WTC11 (cell line): ENCODE data around the gene OTUD7B. TPM values are rescaled to one million over a fixed set of nuclear protein-coding genes. Genes with fewer than 3 reads are reported as not detected.

ENCODE experiments used
- ATAC-seq: fragments of 200-7000 bp; cut with Tn5 transposase; 2 replicates; pipeline ENCODE4 v1.10.0; 2021; ENCODE audit warnings: mild to moderate bottlenecking, moderate library complexity
- CTCF ChIA-PET: fragments of 300-600 bp; sonication (Branson Sonifier 250); formaldehyde crosslinking; loops from one replicate; lab custom pipeline; 2021; ENCODE audit warnings: antibody characterized with exemption; lab: Charles Lee
- POLR2A ChIA-PET: fragments of 350-600 bp; sonication (Branson Sonifier 250); formaldehyde crosslinking; loops from one replicate; lab custom pipeline; 2021; ENCODE audit warnings: antibody characterized with exemption; lab: Charles Lee
- DNase-seq: peaks from one replicate; pipeline ENCODE4 v3.0.0; 2021; ENCODE audit warnings: low spot score
- H3K27ac Mint-ChIP-seq: 2 replicates; pipeline ENCODE4 v1.8.0; 2021; ENCODE audit warnings: mixed read lengths
- H3K27me3 Mint-ChIP-seq: 2 replicates; pipeline ENCODE4 v1.8.0; 2021; ENCODE audit warnings: low read depth, mild to moderate bottlenecking, moderate library complexity, mixed read lengths
- H3K36me3 Mint-ChIP-seq: 2 replicates; pipeline ENCODE4 v1.8.0; 2021; ENCODE audit warnings: mixed read lengths
- H3K4me1 Mint-ChIP-seq: 2 replicates; pipeline ENCODE4 v1.8.0; 2022; ENCODE audit warnings: mixed read lengths
- H3K4me3 Mint-ChIP-seq: 2 replicates; pipeline ENCODE4 v1.8.0; 2021; ENCODE audit warnings: mild to moderate bottlenecking, moderate library complexity, mixed read lengths
- H3K9me3 Mint-ChIP-seq: 2 replicates; pipeline ENCODE4 v1.8.0; 2021; ENCODE audit warnings: mixed read lengths
- ATF3 ChIP-seq: sonication (generic); formaldehyde crosslinking; conservative IDR thresholded peaks from 2 replicates; pipeline ENCODE4 v1.8.1; 2022; ENCODE audit warnings: mild to moderate bottlenecking, missing genetic modification reagents
- CBFB ChIP-seq: sonication (generic); formaldehyde crosslinking; IDR thresholded peaks from 2 replicates; pipeline ENCODE4 v1.8.1; 2022; ENCODE audit warnings: mild to moderate bottlenecking, low read depth, missing genetic modification reagents
- EMX1 ChIP-seq: fragments of 250-450 bp; sonication (Bioruptor Pico); IDR thresholded peaks from 2 replicates; pipeline ENCODE4 v1.8.0; 2021; ENCODE audit warnings: mild to moderate bottlenecking
- FOXJ3 ChIP-seq: sonication (generic); formaldehyde crosslinking; IDR thresholded peaks from 2 replicates; pipeline ENCODE4 v1.9.0; 2021; ENCODE audit warnings: missing genetic modification reagents, mild to moderate bottlenecking, borderline replicate concordance
- GRHL2 ChIP-seq: fragments of 250-450 bp; sonication (Bioruptor Pico); IDR thresholded peaks from 2 replicates; pipeline ENCODE4 v1.8.0; 2022; ENCODE audit warnings: mild to moderate bottlenecking, moderate library complexity; ENCODE audit not compliant: insufficient replicate concordance, severe bottlenecking
- IRF2 ChIP-seq: sonication (generic); formaldehyde crosslinking; IDR thresholded peaks from 2 replicates; pipeline ENCODE4 v1.8.0; 2022; ENCODE audit warnings: low read depth, missing genetic modification reagents, borderline replicate concordance
- JUN ChIP-seq: sonication (generic); formaldehyde crosslinking; IDR thresholded peaks from 2 replicates; pipeline ENCODE4 v1.8.0; 2023; ENCODE audit warnings: mild to moderate bottlenecking, missing genetic modification reagents
- NFYB ChIP-seq: sonication (generic); formaldehyde crosslinking; conservative IDR thresholded peaks from 2 replicates; pipeline ENCODE4 v1.8.0; 2022; ENCODE audit warnings: low read depth, missing genetic modification reagents
- NR1H2 ChIP-seq: sonication (generic); formaldehyde crosslinking; IDR thresholded peaks from 2 replicates; pipeline ENCODE4 v1.9.0; 2021; ENCODE audit warnings: mild to moderate bottlenecking, moderate library complexity, missing genetic modification reagents
- ZNF121 ChIP-seq: sonication (generic); formaldehyde crosslinking; IDR thresholded peaks from 2 replicates; pipeline ENCODE4 v1.8.0; 2023; ENCODE audit warnings: missing genetic modification reagents
- ZNF396 ChIP-seq: fragments of 250-450 bp; sonication (Bioruptor Pico); IDR thresholded peaks from 2 replicates; pipeline ENCODE4 v1.8.0; 2021; ENCODE audit warnings: mild to moderate bottlenecking, moderate library complexity, borderline replicate concordance
- total RNA-seq: library from RNA; stranded (reverse); gene quantifications from 3 replicates; pipeline ENCODE4 v1.2.3, GENCODE V29; 2021
- TF ChIP-seq, protein P1 (sequence below): fragments of 200-600 bp; IDR thresholded peaks from 2 replicates; pipeline ENCODE4 v1.8.0; 2022; ENCODE audit warnings: antibody characterized with exemption
- TF ChIP-seq, protein P2 (sequence below): fragments of 250-450 bp; sonication (Bioruptor Pico); IDR thresholded peaks from 2 replicates; pipeline ENCODE4 v1.9.0; 2021; ENCODE audit warnings: moderate library complexity, mild to moderate bottlenecking, inconsistent platforms, borderline replicate concordance
- TF ChIP-seq, protein P3 (sequence below): fragments of 250-450 bp; sonication (Bioruptor Pico); IDR thresholded peaks from 2 replicates; pipeline ENCODE4 v1.9.0; 2021; ENCODE audit warnings: mild to moderate bottlenecking
- TF ChIP-seq, protein P4 (sequence below): fragments of 250-450 bp; sonication (Bioruptor Pico); IDR thresholded peaks from 2 replicates; pipeline ENCODE4 v2.1.2; 2022; ENCODE audit warnings: mild to moderate bottlenecking, moderate library complexity

OTUD7B gene
- total RNA-seq, 1 experiment from 2014 or later, result 21.0 TPM

GRCh38 chr1:149993764-149994163, 16.8 kb downstream of the OTUD7B start (continued):
- TF ChIP-seq, protein P1, sequence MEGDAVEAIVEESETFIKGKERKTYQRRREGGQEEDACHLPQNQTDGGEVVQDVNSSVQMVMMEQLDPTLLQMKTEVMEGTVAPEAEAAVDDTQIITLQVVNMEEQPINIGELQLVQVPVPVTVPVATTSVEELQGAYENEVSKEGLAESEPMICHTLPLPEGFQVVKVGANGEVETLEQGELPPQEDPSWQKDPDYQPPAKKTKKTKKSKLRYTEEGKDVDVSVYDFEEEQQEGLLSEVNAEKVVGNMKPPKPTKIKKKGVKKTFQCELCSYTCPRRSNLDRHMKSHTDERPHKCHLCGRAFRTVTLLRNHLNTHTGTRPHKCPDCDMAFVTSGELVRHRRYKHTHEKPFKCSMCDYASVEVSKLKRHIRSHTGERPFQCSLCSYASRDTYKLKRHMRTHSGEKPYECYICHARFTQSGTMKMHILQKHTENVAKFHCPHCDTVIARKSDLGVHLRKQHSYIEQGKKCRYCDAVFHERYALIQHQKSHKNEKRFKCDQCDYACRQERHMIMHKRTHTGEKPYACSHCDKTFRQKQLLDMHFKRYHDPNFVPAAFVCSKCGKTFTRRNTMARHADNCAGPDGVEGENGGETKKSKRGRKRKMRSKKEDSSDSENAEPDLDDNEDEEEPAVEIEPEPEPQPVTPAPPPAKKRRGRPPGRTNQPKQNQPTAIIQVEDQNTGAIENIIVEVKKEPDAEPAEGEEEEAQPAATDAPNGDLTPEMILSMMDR, result no peak
- TF ChIP-seq JUN (no peak), ZNF396 (CRISPR knock-in tag) (no peak), NFYB (CRISPR knock-in tag) (no peak), ZNF121 (CRISPR knock-in tag) (no peak), NR1H2 (CRISPR knock-in tag) (no peak), EMX1 (CRISPR knock-in tag) (no peak)
- TF ChIP-seq, protein P2, sequence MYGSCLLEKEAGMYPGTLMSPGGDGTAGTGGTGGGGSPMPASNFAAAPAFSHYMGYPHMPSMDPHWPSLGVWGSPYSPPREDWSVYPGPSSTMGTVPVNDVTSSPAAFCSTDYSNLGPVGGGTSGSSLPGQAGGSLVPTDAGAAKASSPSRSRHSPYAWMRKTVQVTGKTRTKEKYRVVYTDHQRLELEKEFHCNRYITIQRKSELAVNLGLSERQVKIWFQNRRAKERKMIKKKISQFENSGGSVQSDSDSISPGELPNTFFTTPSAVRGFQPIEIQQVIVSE, result no peak
- TF ChIP-seq, protein P3, sequence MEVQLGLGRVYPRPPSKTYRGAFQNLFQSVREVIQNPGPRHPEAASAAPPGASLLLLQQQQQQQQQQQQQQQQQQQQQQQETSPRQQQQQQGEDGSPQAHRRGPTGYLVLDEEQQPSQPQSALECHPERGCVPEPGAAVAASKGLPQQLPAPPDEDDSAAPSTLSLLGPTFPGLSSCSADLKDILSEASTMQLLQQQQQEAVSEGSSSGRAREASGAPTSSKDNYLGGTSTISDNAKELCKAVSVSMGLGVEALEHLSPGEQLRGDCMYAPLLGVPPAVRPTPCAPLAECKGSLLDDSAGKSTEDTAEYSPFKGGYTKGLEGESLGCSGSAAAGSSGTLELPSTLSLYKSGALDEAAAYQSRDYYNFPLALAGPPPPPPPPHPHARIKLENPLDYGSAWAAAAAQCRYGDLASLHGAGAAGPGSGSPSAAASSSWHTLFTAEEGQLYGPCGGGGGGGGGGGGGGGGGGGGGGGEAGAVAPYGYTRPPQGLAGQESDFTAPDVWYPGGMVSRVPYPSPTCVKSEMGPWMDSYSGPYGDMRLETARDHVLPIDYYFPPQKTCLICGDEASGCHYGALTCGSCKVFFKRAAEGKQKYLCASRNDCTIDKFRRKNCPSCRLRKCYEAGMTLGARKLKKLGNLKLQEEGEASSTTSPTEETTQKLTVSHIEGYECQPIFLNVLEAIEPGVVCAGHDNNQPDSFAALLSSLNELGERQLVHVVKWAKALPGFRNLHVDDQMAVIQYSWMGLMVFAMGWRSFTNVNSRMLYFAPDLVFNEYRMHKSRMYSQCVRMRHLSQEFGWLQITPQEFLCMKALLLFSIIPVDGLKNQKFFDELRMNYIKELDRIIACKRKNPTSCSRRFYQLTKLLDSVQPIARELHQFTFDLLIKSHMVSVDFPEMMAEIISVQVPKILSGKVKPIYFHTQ (CRISPR knock-in tag), result no peak

GRCh38 chr1:149993181-149993580, 17.3 kb downstream of the OTUD7B start:
- Mint-ChIP-seq H3K36me3 (no peaks in the 10 kb centered on the region), H3K9me3 (no peaks in the 10 kb centered on the region), H3K4me1 (peaks cover 22% of the 10 kb centered on the region), H3K4me3 (no peak overlapping the region), H3K27me3 (no peaks in the 10 kb centered on the region), H3K27ac (no peak overlapping the region; the same call in 1 of the 2 replicates)
- TF ChIP-seq GRHL2 (CRISPR knock-in tag), result no peak
- no peak for TF ChIP-seq CBFB (CRISPR knock-in tag)
- DNase-seq (no peak), ATAC-seq (no peak)
- CTCF ChIA-PET, result no interaction called here
- POLR2A ChIA-PET, result no interaction called here

DNA sequence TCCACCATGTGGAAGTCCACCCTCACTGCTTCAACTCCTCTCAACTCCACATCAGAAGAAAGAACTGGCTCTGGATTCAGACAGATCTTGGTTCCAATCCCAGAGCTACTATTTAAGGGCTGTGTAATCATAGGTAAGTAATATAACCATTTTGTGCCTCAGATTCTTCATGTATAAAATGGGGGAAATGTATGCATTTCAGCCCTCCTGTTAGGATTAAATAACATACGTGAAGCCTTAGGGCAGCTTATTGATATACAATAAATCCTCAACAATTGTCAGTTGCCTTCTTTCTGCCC, 23.3 kb downstream of the OTUD7B start:
- H3K4me3 Mint-ChIP-seq, result no peak overlapping the region
- TF ChIP-seq ZNF396 (CRISPR knock-in tag) (no peak), FOXJ3 (no peak), IRF2 (no peak), ATF3 (CRISPR knock-in tag) (no peak), GRHL2 (CRISPR knock-in tag) (no peak)
- TF ChIP-seq, protein P3 (CRISPR knock-in tag), result no peak
- TF ChIP-seq, protein P4, sequence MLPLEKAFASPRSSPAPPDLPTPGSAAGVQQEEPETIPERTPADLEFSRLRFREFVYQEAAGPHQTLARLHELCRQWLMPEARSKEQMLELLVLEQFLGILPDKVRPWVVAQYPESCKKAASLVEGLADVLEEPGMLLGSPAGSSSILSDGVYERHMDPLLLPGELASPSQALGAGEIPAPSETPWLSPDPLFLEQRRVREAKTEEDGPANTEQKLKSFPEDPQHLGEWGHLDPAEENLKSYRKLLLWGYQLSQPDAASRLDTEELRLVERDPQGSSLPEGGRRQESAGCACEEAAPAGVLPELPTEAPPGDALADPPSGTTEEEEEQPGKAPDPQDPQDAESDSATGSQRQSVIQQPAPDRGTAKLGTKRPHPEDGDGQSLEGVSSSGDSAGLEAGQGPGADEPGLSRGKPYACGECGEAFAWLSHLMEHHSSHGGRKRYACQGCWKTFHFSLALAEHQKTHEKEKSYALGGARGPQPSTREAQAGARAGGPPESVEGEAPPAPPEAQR, result no peak
- H3K27ac Mint-ChIP-seq, result no peak overlapping the region
- no peaks in the 10 kb centered on the region for H3K36me3 Mint-ChIP-seq
- no peaks in the 10 kb centered on the region for H3K27me3 Mint-ChIP-seq
- no peaks in the 10 kb centered on the region for H3K9me3 Mint-ChIP-seq
- no peak for ATAC-seq
- POLR2A ChIA-PET, result no interaction called here
- CTCF ChIA-PET, result no interaction called here
- no peaks in the 10 kb centered on the region; the same call in 1 of the 2 replicates for H3K4me1 Mint-ChIP-seq
- DNase-seq, result no peak
